PC-3 (cell line): Measurements from ENCODE around the gene LTBP3. TPM values are rescaled to one million over a fixed set of nuclear protein-coding genes. Genes with fewer than 3 reads are reported as not detected.

Source experiments
- ATAC-seq: fragments of 200-7000 bp; cut with Tn5 transposase; 2 replicates; pipeline ENCODE4 v1.9.1; 2020; ENCODE audit warnings: mild to moderate bottlenecking, moderate library complexity
- BruUV-seq: library from RNA; stranded (reverse); fragments of 400-500 nt; replicated peaks from 2 replicates; lab custom pipeline; 2021; lab: Mats Ljungman, UMichigan
- CTCF ChIA-PET: fragments of 300-600 bp; sonication (Branson Sonifier 250); formaldehyde crosslinking; loops from one replicate; lab custom pipeline; 2022; ENCODE audit warnings: antibody characterized with exemption; lab: Charles Lee
- POLR2A ChIA-PET: fragments of 300-600 bp; sonication (Branson Sonifier 250); formaldehyde crosslinking; loops from one replicate; lab custom pipeline; 2022; ENCODE audit warnings: antibody characterized with exemption; ENCODE audit not compliant: unreplicated experiment; lab: Charles Lee
- DNase-seq: peaks from one replicate; pipeline ENCODE4 v3.0.0-alpha.2; 2015
- H2AFZ ChIP-seq: fragments of 300-600 bp; sonication (generic); 2 replicates; pipeline ENCODE4 v1.6.0; 2016; ENCODE audit warnings: antibody characterized with exemption, low read length
- H3F3A ChIP-seq: fragments of 300-600 bp; sonication (generic); one replicate; pipeline ENCODE4 v1.6.0; 2017; ENCODE audit warnings: antibody characterized with exemption, low read length, control low read depth, mild to moderate bottlenecking; ENCODE audit not compliant: unreplicated experiment
- H3K27ac ChIP-seq: fragments of 300-600 bp; sonication (generic); 2 replicates; pipeline ENCODE4 v1.5.1; 2016; ENCODE audit warnings: mild to moderate bottlenecking, low read length
- H3K27me3 ChIP-seq: fragments of 300-600 bp; sonication (generic); 2 replicates; pipeline ENCODE4 v1.6.1; 2016; ENCODE audit warnings: low read length, mixed read lengths
- H3K36me3 ChIP-seq: fragments of 300-600 bp; sonication (generic); 2 replicates; pipeline ENCODE4 v1.6.1; 2016; ENCODE audit warnings: low read depth, mixed run types, low read length, mixed read lengths
- H3K4me1 ChIP-seq: fragments of 300-600 bp; sonication (generic); 2 replicates; pipeline ENCODE4 v1.5.1; 2016; ENCODE audit warnings: low read length; ENCODE audit not compliant: insufficient read depth
- H3K4me2 ChIP-seq: fragments of 300-600 bp; sonication (generic); 2 replicates; pipeline ENCODE4 v1.6.0; 2016; ENCODE audit warnings: low read length
- H3K4me3 ChIP-seq: fragments of 300-600 bp; sonication (generic); 2 replicates; pipeline ENCODE4 v1.5.1; 2016; ENCODE audit warnings: mild to moderate bottlenecking, low read length, mixed read lengths
- H3K79me2 ChIP-seq: fragments of 300-600 bp; sonication (generic); 2 replicates; pipeline ENCODE4 v1.6.1; 2017; ENCODE audit warnings: low read length, mixed read lengths
- H3K9ac ChIP-seq: fragments of 300-600 bp; sonication (generic); 2 replicates; pipeline ENCODE4 v1.6.0; 2016; ENCODE audit warnings: mild to moderate bottlenecking, low read length
- H3K9me2 ChIP-seq: fragments of 300-600 bp; sonication (generic); replicated peaks from 2 replicates; pipeline ENCODE4 v1.6.1; 2016; ENCODE audit warnings: mixed run types, low read length, mixed read lengths
- H3K9me3 ChIP-seq: fragments of 300-600 bp; sonication (generic); 2 replicates; pipeline ENCODE4 v1.6.1; 2016; ENCODE audit warnings: low read length, mixed read lengths
- H4K20me1 ChIP-seq: fragments of 300-600 bp; sonication (generic); 2 replicates; pipeline ENCODE4 v1.6.1; 2016; ENCODE audit warnings: low read length, mixed read lengths
- EZH2 ChIP-seq: fragments of 300-600 bp; sonication (generic); IDR thresholded peaks from one replicate; pipeline ENCODE4 v1.6.1; 2017; ENCODE audit warnings: antibody characterized with exemption, mild to moderate bottlenecking, low read length; ENCODE audit not compliant: unreplicated experiment
- EZH2phosphoT487 ChIP-seq: fragments of 300-600 bp; sonication (generic); IDR thresholded peaks from 2 replicates; pipeline ENCODE4 v1.6.1; 2018; ENCODE audit warnings: mild to moderate bottlenecking, antibody characterized with exemption, low read length, borderline replicate concordance
- intact Hi-C: fragments of 100-400 bp; cut with micrococcal nuclease; formaldehyde crosslinking; loops from 2 replicates; pipeline ENCODE4 v1.9.0; 2023
- total RNA-seq: library from RNA; depleted of rRNA; stranded (reverse); fragments of >200 nt; gene quantifications from 2 replicates; pipeline ENCODE4 v1.2.3, GENCODE V29; 2014
- TF ChIP-seq, protein P1 (sequence below): fragments of 300-600 bp; sonication (generic); conservative IDR thresholded peaks from 2 replicates; pipeline ENCODE4 v1.5.1; 2017; ENCODE audit warnings: antibody characterized with exemption, low read depth, mild to moderate bottlenecking, low read length

The LTBP3 gene
- total RNA-seq, 1 experiment from 2014 or later: 197 TPM

GRCh38 chr11:65584106-65584505 is 25.9 kb upstream of the LTBP3 start:
- Histone ChIP-seq H2AFZ (no peak overlapping the region), H3K79me2 (no peaks in the 10 kb centered on the region), H3K4me3 (no peak overlapping the region), H3K9me2 (no peaks in the 10 kb centered on the region), H3K27me3 (no peaks in the 10 kb centered on the region), H3F3A (no peaks in the 10 kb centered on the region), H3K27ac (no peak overlapping the region), H3K9me3 (no peaks in the 10 kb centered on the region), H3K36me3 (peaks cover 8% of the 10 kb centered on the region), H4K20me1 (no peaks in the 10 kb centered on the region), H3K4me2 (no peak overlapping the region), H3K4me1 (no peaks in the 10 kb centered on the region), H3K9ac (no peak overlapping the region)
- no TSS peak for BruUV-seq
- TF ChIP-seq, protein P1, sequence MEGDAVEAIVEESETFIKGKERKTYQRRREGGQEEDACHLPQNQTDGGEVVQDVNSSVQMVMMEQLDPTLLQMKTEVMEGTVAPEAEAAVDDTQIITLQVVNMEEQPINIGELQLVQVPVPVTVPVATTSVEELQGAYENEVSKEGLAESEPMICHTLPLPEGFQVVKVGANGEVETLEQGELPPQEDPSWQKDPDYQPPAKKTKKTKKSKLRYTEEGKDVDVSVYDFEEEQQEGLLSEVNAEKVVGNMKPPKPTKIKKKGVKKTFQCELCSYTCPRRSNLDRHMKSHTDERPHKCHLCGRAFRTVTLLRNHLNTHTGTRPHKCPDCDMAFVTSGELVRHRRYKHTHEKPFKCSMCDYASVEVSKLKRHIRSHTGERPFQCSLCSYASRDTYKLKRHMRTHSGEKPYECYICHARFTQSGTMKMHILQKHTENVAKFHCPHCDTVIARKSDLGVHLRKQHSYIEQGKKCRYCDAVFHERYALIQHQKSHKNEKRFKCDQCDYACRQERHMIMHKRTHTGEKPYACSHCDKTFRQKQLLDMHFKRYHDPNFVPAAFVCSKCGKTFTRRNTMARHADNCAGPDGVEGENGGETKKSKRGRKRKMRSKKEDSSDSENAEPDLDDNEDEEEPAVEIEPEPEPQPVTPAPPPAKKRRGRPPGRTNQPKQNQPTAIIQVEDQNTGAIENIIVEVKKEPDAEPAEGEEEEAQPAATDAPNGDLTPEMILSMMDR: no peak
- TF ChIP-seq EZH2phosphoT487 (no peak), EZH2 (no peak)
- DNase-seq: no peak
- intact Hi-C loops: no loop called here
- POLR2A ChIA-PET: no interaction called here
- ATAC-seq: no peak
- CTCF ChIA-PET: no interaction called here

- H3K4me2 ChIP-seq: no peak overlapping the region
- H2AFZ ChIP-seq: no peak overlapping the region
- H3K36me3 ChIP-seq: peaks cover 8% of the 10 kb centered on the region
- BruUV-seq: no TSS peak
- peaks cover 1% of the 10 kb centered on the region; the same call in 1 of the 2 replicates for H3K79me2 ChIP-seq
- H3K9me2 ChIP-seq: no peaks in the 10 kb centered on the region
- POLR2A ChIA-PET: no interaction called here
- H3K9me3 ChIP-seq: no peaks in the 10 kb centered on the region
- ATAC-seq (no peak), DNase-seq (no peak)
- H3K4me3 ChIP-seq: no peak overlapping the region
- no peak overlapping the region for H3K27ac ChIP-seq
- H4K20me1 ChIP-seq: no peaks in the 10 kb centered on the region
- no peak overlapping the region for H3K9ac ChIP-seq
- intact Hi-C loops: no loop called here
- H3F3A ChIP-seq: no peaks in the 10 kb centered on the region
- no peak for TF ChIP-seq EZH2phosphoT487
- TF ChIP-seq, protein P1: no peak
- H3K27me3 ChIP-seq: no peaks in the 10 kb centered on the region
- CTCF ChIA-PET: no interaction called here
- H3K4me1 ChIP-seq: no peaks in the 10 kb centered on the region
Measured at GRCh38 chr11:65583589-65583988, 25.4 kb upstream of the LTBP3 start.

GRCh38 chr11:65581928-65582327 is 23.8 kb upstream of the LTBP3 start:
- H3K9me2 ChIP-seq: no peaks in the 10 kb centered on the region
- H3K4me1 ChIP-seq: peaks cover 13% of the 10 kb centered on the region
- H3K9ac ChIP-seq: no peak overlapping the region
- ChIA-PET POLR2A (no interaction called here), CTCF (no interaction called here)
- H3K27me3 ChIP-seq: no peaks in the 10 kb centered on the region
- H3K4me2 ChIP-seq: no peak overlapping the region
- H3K36me3 ChIP-seq: peaks cover 8% of the 10 kb centered on the region
- H3K27ac ChIP-seq: no peak overlapping the region
- BruUV-seq: no TSS peak
- TF ChIP-seq EZH2 (no peak), EZH2phosphoT487 (no peak)
- TF ChIP-seq, protein P1: no peak
- ATAC-seq: no peak
- H3K9me3 ChIP-seq: no peaks in the 10 kb centered on the region
- H3K4me3 ChIP-seq: no peak overlapping the region
- H3K79me2 ChIP-seq: peaks cover 13% of the 10 kb centered on the region
- peaks cover 5% of the 10 kb centered on the region for H4K20me1 ChIP-seq
- no peak for DNase-seq
- H3F3A ChIP-seq: no peaks in the 10 kb centered on the region
- intact Hi-C loops: no loop called here
- H2AFZ ChIP-seq: no peak overlapping the region
